Astrocyte (in vitro differentiated cells and primary cell): ENCODE measurements around the gene TRIP10.

ENCODE experiments used
- EZH2 ChIP-seq: IDR thresholded peaks from 2 replicates; pipeline ENCODE4 v1.6.1; 2012; ENCODE audit warnings: mild to moderate bottlenecking, low read length, inconsistent platforms; ENCODE audit not compliant: insufficient read depth
- TF ChIP-seq, protein P1 (sequence below): IDR thresholded peaks from 2 replicates; pipeline ENCODE4 v1.5.1; 2011; ENCODE audit warnings: low read depth, mild to moderate bottlenecking, inconsistent platforms, low read length, moderate library complexity; ENCODE audit not compliant: insufficient read depth

GRCh38 chr19:6739390-6739882, at the start of gene TRIP10:
- TF ChIP-seq, protein P1, sequence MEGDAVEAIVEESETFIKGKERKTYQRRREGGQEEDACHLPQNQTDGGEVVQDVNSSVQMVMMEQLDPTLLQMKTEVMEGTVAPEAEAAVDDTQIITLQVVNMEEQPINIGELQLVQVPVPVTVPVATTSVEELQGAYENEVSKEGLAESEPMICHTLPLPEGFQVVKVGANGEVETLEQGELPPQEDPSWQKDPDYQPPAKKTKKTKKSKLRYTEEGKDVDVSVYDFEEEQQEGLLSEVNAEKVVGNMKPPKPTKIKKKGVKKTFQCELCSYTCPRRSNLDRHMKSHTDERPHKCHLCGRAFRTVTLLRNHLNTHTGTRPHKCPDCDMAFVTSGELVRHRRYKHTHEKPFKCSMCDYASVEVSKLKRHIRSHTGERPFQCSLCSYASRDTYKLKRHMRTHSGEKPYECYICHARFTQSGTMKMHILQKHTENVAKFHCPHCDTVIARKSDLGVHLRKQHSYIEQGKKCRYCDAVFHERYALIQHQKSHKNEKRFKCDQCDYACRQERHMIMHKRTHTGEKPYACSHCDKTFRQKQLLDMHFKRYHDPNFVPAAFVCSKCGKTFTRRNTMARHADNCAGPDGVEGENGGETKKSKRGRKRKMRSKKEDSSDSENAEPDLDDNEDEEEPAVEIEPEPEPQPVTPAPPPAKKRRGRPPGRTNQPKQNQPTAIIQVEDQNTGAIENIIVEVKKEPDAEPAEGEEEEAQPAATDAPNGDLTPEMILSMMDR: no peak
- TF ChIP-seq EZH2: no peak
